Measurements from ENCODE around the gene POLR2J3. TPM values are rescaled to one million over a fixed set of nuclear protein-coding genes. Genes with fewer than 3 reads are reported as not detected.

POLR2J3 gene
- 17.9 and 32.2 TPM in 2 replicates for total RNA-seq

DNA sequence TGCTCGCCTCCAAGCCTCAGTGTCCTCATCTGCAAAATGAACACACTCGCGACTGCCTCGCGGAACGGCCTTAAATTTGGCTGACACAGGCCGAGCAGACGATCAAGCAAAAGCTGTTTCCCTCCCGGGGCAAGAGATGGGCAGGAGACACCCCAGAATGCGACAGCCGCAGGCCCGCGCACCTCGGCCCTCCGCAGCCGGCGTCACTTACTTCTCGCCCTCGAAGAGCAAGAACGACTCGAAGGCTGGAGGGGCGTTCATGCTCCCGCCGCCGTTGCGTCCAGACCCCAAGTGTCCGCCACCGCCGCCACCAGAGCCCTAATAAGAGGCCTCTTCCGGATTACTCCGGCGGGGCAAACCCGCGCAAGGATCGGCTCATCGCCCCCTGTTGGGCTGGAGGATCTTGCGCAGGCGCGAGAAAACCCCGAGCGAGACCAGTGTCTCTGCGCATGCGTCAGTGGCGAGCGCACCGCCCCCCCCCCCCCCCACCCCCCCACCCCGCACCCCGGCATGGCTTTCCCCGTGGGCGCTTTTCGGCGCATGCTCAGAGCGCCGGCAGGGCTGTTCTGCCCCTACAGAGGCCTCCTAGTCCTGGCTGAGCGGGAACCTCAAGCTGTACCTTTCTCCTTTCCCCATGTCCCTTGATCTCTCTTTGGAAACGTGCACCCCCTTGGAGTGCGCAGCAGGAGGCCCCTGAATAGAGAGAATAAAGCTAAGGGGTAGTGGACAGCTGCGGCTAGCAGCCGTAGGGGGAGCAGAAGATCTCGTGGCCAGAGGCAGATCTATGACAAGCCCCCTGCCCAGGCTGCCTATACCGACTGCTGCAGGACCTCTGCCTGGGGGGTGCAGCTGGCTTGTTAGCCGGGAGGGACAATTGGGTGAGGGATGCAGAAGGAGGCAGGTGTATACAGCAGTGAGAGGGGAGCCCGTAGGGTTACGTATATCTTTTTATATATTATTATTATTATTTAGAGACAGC is at the start of gene POLR2J3:
TSS of gene POLR2J3 (minus strand) at position 323 of the 979 bp plus-strand sequence. CDS start at position 261, 62 bp downstream.

DNA sequence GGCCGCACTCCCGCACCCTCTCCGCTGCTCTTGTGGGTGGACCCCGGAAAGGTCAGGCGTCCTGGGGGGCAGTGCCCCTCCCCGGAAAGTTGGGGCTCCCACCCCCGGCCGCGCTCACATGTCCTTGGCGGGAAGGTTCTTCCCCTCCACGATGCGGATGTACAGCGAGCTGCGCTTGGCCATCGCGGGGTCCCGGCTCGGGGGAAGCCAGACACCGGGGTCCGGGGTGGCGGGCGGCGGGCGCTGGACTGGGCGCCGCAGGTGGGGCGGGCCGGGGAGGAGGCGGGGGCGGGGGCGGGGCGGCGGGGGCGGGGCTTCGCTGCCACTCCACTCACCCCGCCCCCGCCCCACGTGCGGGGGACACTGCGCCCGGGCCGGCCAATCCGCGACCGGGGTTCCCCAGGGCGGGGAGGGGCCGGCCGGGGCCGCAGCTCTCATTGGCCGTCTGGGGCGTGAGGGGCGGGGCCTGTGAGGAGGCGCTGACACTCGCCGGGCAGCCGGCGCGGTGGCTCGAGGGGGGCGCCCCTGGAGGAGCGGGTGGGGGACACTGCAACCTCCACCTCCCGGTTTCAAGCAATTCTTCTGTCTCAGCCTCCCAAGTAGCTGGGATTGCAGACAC is 44.2 kb upstream of the POLR2J3 start, which contains the start of gene RASA4:
TSS of gene RASA4 (minus strand) at position 250 of the 619 bp plus-strand sequence. CDS start at position 183, 67 bp downstream.

DNA sequence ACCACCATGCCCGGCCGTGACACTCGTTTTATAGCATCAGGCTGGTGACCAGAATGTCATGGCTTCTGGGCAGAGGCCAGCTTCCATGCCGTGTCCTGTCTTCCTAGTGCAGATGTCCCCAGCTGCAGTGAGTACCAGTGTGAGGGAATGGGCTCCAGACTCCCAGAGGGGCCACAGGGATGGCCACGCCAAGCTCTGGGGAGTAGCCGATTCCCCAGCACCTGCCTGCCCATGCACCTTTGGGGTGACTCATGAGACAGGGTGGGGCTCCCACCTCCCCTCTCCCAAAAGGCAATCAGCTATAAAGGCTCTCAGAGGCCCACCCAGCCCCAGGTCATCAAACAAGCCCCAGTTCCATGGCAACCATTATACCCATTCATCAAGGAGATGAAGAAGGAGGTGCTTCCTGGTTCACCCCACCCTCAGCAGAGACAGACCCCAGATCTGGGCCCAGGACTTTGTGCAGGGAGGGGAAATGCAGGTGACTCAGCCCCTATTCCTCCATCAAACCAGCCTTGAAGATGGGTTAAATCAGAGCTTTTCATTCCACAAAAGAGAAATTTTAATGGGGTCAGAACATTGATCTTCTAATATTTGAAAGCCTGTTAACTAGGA is 21.5 kb downstream of the POLR2J3 start, which contains the start of gene SPDYE2:
TSS of gene SPDYE2 (plus strand) at position 419 of the 615 bp plus-strand sequence. CDS start 2,030 bp downstream, outside the sequence.

DNA sequence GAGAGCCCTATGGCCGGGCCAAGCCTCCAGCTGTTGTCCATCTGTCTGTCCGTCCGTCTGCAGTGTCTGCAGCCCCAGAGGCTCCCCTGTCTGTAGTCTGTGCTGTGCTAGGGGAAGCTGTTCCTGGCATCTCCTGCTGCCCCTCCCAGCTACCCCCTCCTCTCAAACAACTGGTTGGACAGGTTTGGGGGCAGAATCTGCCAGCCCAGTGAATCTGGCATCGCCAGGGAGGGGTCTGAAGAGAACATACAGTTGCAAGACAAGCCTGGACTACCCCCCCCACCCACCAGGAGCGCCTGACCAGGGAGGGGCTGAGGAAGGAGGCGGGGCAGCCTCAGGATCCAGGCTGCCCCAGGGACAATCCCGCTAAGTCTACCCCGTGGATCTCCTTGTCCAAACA is 28.8 kb downstream of the POLR2J3 start, which contains the start of gene UPK3BL2:
TSS of gene UPK3BL2 (minus strand) at position 101 of the 400 bp plus-strand sequence. CDS start at position 41, 60 bp downstream.

DNA sequence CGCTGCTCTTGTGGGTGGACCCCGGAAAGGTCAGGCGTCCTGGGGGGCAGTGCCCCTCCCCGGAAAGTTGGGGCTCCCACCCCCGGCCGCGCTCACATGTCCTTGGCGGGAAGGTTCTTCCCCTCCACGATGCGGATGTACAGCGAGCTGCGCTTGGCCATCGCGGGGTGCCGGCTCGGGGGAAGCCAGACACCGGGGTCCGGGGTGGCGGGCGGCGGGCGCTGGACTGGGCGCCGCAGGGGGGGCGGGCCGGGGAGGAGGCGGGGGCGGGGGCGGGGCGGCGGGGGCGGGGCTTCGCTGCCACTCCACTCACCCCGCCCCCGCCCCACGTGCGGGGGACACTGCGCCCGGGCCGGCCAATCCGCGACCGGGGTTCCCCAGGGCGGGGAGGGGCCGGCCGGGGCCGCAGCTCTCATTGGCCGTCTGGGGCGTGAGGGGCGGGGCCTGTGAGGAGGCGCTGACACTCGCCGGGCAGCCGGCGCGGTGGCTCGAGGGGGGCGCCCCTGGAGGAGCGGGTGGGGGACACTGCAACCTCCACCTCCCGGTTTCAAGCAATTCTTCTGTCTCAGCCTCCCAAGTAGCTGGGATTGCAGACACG is 54.7 kb downstream of the POLR2J3 start, which contains the start of gene RASA4B:
TSS of gene RASA4B (minus strand) at position 228 of the 598 bp plus-strand sequence. CDS start at position 161, 67 bp downstream.

Other genes with a start within 250 kb of the POLR2J3 start
- gene SPDYE6, start 216.1 kb downstream of the POLR2J3 start, total RNA-seq, result not detected in 2 replicates
- 11.4 and 11.6 TPM in 2 replicates for gene PRKRIP1, start 176.2 kb downstream of the POLR2J3 start, total RNA-seq
- gene ORAI2, start 139.0 kb downstream of the POLR2J3 start, total RNA-seq, result 22.8 and 37.3 TPM in 2 replicates
- gene ALKBH4, start 107.7 kb downstream of the POLR2J3 start, total RNA-seq, result 10.0 and 10.9 TPM in 2 replicates
- 12.9 and 15.8 TPM in 2 replicates for gene LRWD1, start 107.6 kb downstream of the POLR2J3 start, total RNA-seq
- 39.7 and 40.0 TPM in 2 replicates for gene POLR2J, start 93.7 kb downstream of the POLR2J3 start, total RNA-seq
- 1.8 and 2.0 TPM in 2 replicates for gene RASA4B, start 54.8 kb downstream of the POLR2J3 start, total RNA-seq
- gene UPK3BL2, start 28.9 kb downstream of the POLR2J3 start, total RNA-seq, result 1.3 and 1.7 TPM in 2 replicates
- gene SPDYE2, start 21.4 kb downstream of the POLR2J3 start, total RNA-seq, result not detected in 2 replicates
- 7.0 and 10.6 TPM in 2 replicates for gene RASA4, start 44.2 kb upstream of the POLR2J3 start, total RNA-seq
- gene UPK3BL1, start 70.2 kb upstream of the POLR2J3 start, total RNA-seq, result 5.5 and 12.9 TPM in 2 replicates
- gene SPDYE2B, start 77.7 kb upstream of the POLR2J3 start, total RNA-seq, result not detected in 2 replicates
- 2.1 and 3.9 TPM in 2 replicates for gene POLR2J2, start 99.1 kb upstream of the POLR2J3 start, total RNA-seq
- gene FAM185A, start 176.4 kb upstream of the POLR2J3 start, total RNA-seq, result 7.8 and 8.1 TPM in 2 replicates

Measured in smooth muscle cell of bladder (primary cell).